ENCODE data around the gene OR2V2.
"Not testable (repeated sequence)": the region's sequence is repeated elsewhere in the genome, so short reads cannot be mapped to it uniquely, and the experiment has no call there.

OR2V2 gene

GRCh38 chr5:181146927-181147636, at the start of gene OR2V2:
Gene OR2V2, plus strand, starts transcription at chr5:181147586. Its CDS starts 7,357 bp downstream, at chr5:181154943.
- DNase-seq (ENCODE audit: low spot score), result not testable (repeated sequence)

GRCh38 chr5:181097759-181098491, 49.5 kb upstream of the OR2V2 start:
- DNase-seq (ENCODE audit: low spot score), result not testable (repeated sequence)

- no peak for DNase-seq (ENCODE audit: low spot score)
Measured at GRCh38 chr5:181098762-181099601, 48.4 kb upstream of the OR2V2 start.

- DNase-seq (ENCODE audit: low spot score), result no peak
Measured at GRCh38 chr5:181099602-181100086, 47.7 kb upstream of the OR2V2 start.

GRCh38 chr5:181100121-181100875, 47.1 kb upstream of the OR2V2 start:
- DNase-seq (ENCODE audit: low spot score), result no peak

GRCh38 chr5:181101030-181101641, 46.2 kb upstream of the OR2V2 start:
- DNase-seq (ENCODE audit: low spot score), result not testable (repeated sequence)

- not testable (repeated sequence) for DNase-seq (ENCODE audit: low spot score)
Measured at GRCh38 chr5:181101930-181102674, 45.3 kb upstream of the OR2V2 start.

GRCh38 chr5:181104259-181104568, 43.2 kb upstream of the OR2V2 start:
- not testable (repeated sequence) for DNase-seq (ENCODE audit: low spot score)

- not testable (repeated sequence) for DNase-seq (ENCODE audit: low spot score)
Measured at GRCh38 chr5:181104606-181105390, 42.6 kb upstream of the OR2V2 start.

- no peak for DNase-seq (ENCODE audit: low spot score)
Measured at GRCh38 chr5:181105391-181106025, 41.9 kb upstream of the OR2V2 start.

GRCh38 chr5:181107699-181108098, 39.7 kb upstream of the OR2V2 start:
- no peak for DNase-seq (ENCODE audit: low spot score)

GRCh38 chr5:181108578-181109165, 38.7 kb upstream of the OR2V2 start:
- no peak for DNase-seq (ENCODE audit: low spot score)

- DNase-seq (ENCODE audit: low spot score), result no peak
Measured at GRCh38 chr5:181109489-181110013, 37.8 kb upstream of the OR2V2 start.

GRCh38 chr5:181111010-181111409, 36.4 kb upstream of the OR2V2 start:
- no peak for DNase-seq (ENCODE audit: low spot score)

- no peak for DNase-seq (ENCODE audit: low spot score)
Measured at GRCh38 chr5:181112476-181112875, 34.9 kb upstream of the OR2V2 start.

GRCh38 chr5:181113572-181113971, 33.8 kb upstream of the OR2V2 start:
- not testable (repeated sequence) for DNase-seq (ENCODE audit: low spot score)

- DNase-seq (ENCODE audit: low spot score), result no peak
Measured at GRCh38 chr5:181114284-181114843, 33.0 kb upstream of the OR2V2 start.

Measured in hepatic stellate cell (primary cell).